Heart right ventricle (tissue), 16 donors: ENCODE results near the gene RPS6KA3. TPM values are rescaled to one million over a fixed set of nuclear protein-coding genes. Genes with fewer than 3 reads are reported as not detected.

ENCODE experiments used
- ATAC-seq, 8 donors: fragments of 200-7000 bp; cut with Tn5 transposase; one replicate each; pipeline ENCODE4 v1.9.1; 2020; ENCODE audit warnings: mild to moderate bottlenecking in 8 of 8, moderate library complexity in 8 of 8, moderate number of reproducible peaks in 1 of 8
- DNase-seq, 2 donors: peaks; one replicate each; pipeline ENCODE4 v3.0.0-alpha.2; 2020
- H3K27ac ChIP-seq, 10 donors: fragments of 200-600 bp; sonication (generic) in 2 of 10; one replicate each; pipeline versions ENCODE4 v1.5.0 to v1.8.0; 2020 to 2022; ENCODE audit warnings: mild to moderate bottlenecking in 3 of 10
- H3K27me3 ChIP-seq, 7 donors: fragments of 200-600 bp; one replicate each; pipeline ENCODE4 v1.8.0; 2021 to 2022; ENCODE audit warnings: mild to moderate bottlenecking in 2 of 7
- H3K36me3 ChIP-seq, 9 donors: fragments of 200-600 bp; sonication (generic) in 1 of 9; one replicate each; pipeline versions ENCODE4 v1.5.0 to v1.8.0; 2020 to 2022; ENCODE audit warnings: mild to moderate bottlenecking in 2 of 9
- H3K4me1 ChIP-seq, 9 donors: fragments of 200-600 bp; sonication (generic) in 1 of 9; one replicate each; pipeline versions ENCODE4 v1.5.0 to v1.8.0; 2020 to 2022; ENCODE audit warnings: mild to moderate bottlenecking in 4 of 9
- H3K4me3 ChIP-seq, 10 donors: fragments of 200-600 bp; sonication (generic) in 2 of 10; one replicate each; pipeline versions ENCODE4 v1.5.0 to v1.8.0; 2020 to 2022; ENCODE audit warnings: mild to moderate bottlenecking in 7 of 10, moderate library complexity in 2 of 10
- H3K9me3 ChIP-seq, 11 donors: fragments of 200-600 bp in 10 of 11; sonication (generic) in 2 of 11; one replicate each; pipeline versions ENCODE4 v1.5.0 to v1.8.0; 2013 to 2022; ENCODE audit warnings: mild to moderate bottlenecking in 2 of 11, control low read depth in 1 of 11, moderate library complexity in 1 of 11
- WGBS, 2 donors: extraction: QIAGEN DNeasy Blood & Tissue Kit; methylation state at CpG; one replicate each; pipeline ENCODE4 v1.1.7; 2013; ENCODE audit warnings: inconsistent platforms in 1 of 2; 5-methylcytosine and 5-hydroxymethylcytosine counted together
- intact Hi-C, 10 donors: fragments of 100-400 bp; cut with DNase I; formaldehyde crosslinking; loops; one replicate each; pipeline versions ENCODE4 v1.11.1 to v1.14.2; 2022
- polyA plus RNA-seq, 2 donors: library from polyadenylated mRNA; stranded (reverse); fragments of 200-250 nt; gene quantifications; one replicate each; pipeline ENCODE4 v1.2.3, GENCODE V29; 2013
- total RNA-seq, 10 donors: library from RNA; stranded (reverse); fragmentation: NEBNext Ultra II Directional in 3 of 10; extraction: Animal tissue kit (Norgen Biotek cat#: 25700) in 3 of 10; gene quantifications; one replicate each; pipeline versions ENCODE4 v1.2.1 to v1.2.4, GENCODE V29; 2021 to 2023
- TF ChIP-seq, protein P1 (sequence below), 9 donors: fragments of 200-600 bp; sonication (generic) in 2 of 9; IDR thresholded peaks; one replicate each; pipeline versions ENCODE4 v1.5.0 to v1.8.0; 2021 to 2022; ENCODE audit warnings: antibody characterized with exemption in 9 of 9, mild to moderate bottlenecking in 5 of 9, moderate library complexity in 1 of 9
- donor health status: Arrhythmogenic right ventricular cardiomyopathy.
- donor health status: ischemic (EF 13 %, LVEDD 7.1; RV severe dilation, severe dysfunction).
- donor health status: healthy with polysubstance abuse.
- donor health status: DM: no; HTN: yes; CAD: no.
- donor health status: DM: no; HTN: no; CAD: no.
- donor health status: ischemic (EF 25% LVEDD 6.9; RV normal size, moderate dysfunction).
- donor health status: ischemic (EF 25% LVEDD 5.7; RV mildly dilated, moderate dysfunction).
- donor health status: healthy.
- donor health status: DM: yes; HTN: yes; CAD: no.
- donor health status: Ischemic cardiomyopathy.
- donor health status: ischemic (EF 35%, LVEDD 5.7; RV mildly dilated, moderate dysfunction).
- donor health status: nonischemic (EF 11% LVEDD 7.7; RV severe dilation, severe dysfunction).
- donor health status: DM: yes; HTN: yes; CAD: no.
- donor health status: PGD.
- donor health status: ischemic (EF 29% LVEDD 5.4; RV normal size, mild dysfunction).
- donor health status: nonischemic (EF 23%, LVEDD 6.1; RV moderate dilation, normal function).

RPS6KA3 gene
- total and polyA plus RNA-seq, 12 donors, result 6.7 to 42.5 (median 35.0) TPM

DNA sequence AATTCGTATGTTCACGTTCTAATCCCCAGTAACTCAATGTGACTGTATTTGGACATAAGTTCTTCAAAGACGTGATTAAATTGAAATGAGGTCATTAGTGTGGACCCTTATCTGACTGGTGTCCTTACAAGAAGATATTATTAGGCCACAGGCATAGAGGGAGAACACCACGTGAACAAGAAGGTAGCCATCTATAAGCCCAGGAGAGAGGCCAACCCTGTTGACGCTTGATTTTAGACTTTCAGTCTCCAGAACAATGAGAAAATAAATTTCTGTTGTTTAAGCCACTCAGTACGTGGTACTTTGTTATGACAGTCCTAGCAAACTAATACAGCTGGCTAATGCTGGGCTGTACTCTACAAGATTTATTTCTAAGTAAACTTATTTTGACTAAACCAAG is 123.6 kb downstream of the RPS6KA3 start:
- H3K27me3 ChIP-seq, result peaks cover 0 to 17% (median 0%) of the 10 kb centered on the region in 7 donors
- H3K9me3 ChIP-seq, result no peaks in the 10 kb centered on the region
- no peak overlapping the region for H3K27ac ChIP-seq
- TF ChIP-seq, protein P1, sequence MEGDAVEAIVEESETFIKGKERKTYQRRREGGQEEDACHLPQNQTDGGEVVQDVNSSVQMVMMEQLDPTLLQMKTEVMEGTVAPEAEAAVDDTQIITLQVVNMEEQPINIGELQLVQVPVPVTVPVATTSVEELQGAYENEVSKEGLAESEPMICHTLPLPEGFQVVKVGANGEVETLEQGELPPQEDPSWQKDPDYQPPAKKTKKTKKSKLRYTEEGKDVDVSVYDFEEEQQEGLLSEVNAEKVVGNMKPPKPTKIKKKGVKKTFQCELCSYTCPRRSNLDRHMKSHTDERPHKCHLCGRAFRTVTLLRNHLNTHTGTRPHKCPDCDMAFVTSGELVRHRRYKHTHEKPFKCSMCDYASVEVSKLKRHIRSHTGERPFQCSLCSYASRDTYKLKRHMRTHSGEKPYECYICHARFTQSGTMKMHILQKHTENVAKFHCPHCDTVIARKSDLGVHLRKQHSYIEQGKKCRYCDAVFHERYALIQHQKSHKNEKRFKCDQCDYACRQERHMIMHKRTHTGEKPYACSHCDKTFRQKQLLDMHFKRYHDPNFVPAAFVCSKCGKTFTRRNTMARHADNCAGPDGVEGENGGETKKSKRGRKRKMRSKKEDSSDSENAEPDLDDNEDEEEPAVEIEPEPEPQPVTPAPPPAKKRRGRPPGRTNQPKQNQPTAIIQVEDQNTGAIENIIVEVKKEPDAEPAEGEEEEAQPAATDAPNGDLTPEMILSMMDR (IDR thresholded peaks at IDR 0.05), result no peak
- ATAC-seq (no peak), DNase-seq (no peak)
- H3K4me3 ChIP-seq, result no peak overlapping the region
- H3K4me1 ChIP-seq, result peaks cover 0 to 34% (median 17%) of the 10 kb centered on the region in 9 donors
- intact Hi-C loops, result loop anchor here in 1 of 10 donors (10.0 kb wide), 1 partner anchor 122 kb away; the partner anchor contains the start of gene RPS6KA3
- WGBS, 2 donors, result 59 to 63% methylated on average over 6 of the region's 6 CpGs
- peaks cover 0 to 14% (median 0%) of the 10 kb centered on the region in 9 donors for H3K36me3 ChIP-seq

DNA sequence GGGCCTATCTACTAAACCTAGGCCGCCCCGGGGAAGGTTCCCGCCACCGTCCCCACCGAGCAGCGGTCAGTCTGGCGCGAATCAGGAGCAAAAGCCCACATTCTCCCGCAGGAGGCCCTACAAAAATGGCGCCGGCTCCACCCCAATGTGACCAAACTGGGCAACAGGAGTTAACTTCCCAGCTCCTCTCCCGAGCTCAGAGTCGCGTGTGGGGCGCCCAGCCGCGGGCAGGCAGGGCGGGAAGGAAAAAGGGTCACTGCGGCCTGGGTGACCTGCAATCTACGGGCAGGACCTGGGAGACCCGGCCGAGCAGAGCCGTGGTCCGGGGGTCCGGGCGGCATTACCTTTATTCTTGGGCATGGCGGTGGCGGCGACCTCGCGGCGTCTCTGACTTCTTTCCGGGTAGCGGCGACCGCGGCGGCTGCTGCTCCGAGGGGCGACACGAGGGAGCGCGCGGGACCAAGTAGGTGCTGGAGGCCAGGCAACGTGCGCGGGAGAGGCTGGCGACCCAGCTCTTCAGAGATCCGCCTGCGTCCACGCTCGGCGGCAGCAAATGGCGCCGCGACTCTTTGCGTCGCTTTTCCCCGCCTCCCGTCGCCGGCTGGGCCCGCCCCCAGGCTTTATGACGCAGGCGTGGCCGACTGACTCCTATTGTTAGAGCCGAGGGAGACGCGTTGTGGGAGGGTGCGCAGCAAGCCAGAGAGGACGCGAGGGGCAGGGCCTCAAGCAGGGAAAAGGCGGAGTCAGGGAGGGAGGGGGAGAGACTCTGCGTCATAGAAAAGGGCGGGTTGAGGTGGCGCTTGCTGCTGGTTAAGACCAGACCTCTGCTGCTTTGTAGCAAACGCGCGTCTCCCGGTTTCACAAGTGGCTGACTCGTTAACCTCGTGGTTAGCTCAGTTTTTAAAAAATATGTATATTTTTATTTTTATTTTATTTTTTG is 125.2 kb downstream of the RPS6KA3 start, which contains the start of gene EIF1AX:
Gene EIF1AX (minus strand): TSS at position 558 of the 940 bp plus-strand sequence. CDS start 198 bp downstream, at position 360.
- peaks cover 0 to 30% (median 5%) of the 10 kb centered on the region in 9 donors for H3K36me3 ChIP-seq
- peaks cover 0 to 6% (median 0%) of the 10 kb centered on the region in 7 donors for H3K27me3 ChIP-seq
- peaks cover 0 to 34% (median 17%) of the 10 kb centered on the region in 9 donors for H3K4me1 ChIP-seq
- no peaks in the 10 kb centered on the region for H3K9me3 ChIP-seq
- H3K27ac ChIP-seq, result peak within 1 kb of the TSS in 9 of 10 donors; percentile 78 to 90 (median 89)
- 0% methylated on average over 32 to 62 of the region's 82 CpGs for WGBS, 2 donors
- ATAC-seq (peak; percentile 99 to 100 (median 100)), DNase-seq (peak; percentile 94 to 96)
- intact Hi-C loops, result loop anchor here in 1 of 10 donors (10.0 kb wide), 1 partner anchor 123 kb away; the partner anchor contains the start of gene RPS6KA3
- H3K4me3 ChIP-seq, result peak within 1 kb of the TSS; percentile 75 to 90 (median 80)
- TF ChIP-seq, protein P1 (IDR thresholded peaks at IDR 0.05), result no peak

DNA sequence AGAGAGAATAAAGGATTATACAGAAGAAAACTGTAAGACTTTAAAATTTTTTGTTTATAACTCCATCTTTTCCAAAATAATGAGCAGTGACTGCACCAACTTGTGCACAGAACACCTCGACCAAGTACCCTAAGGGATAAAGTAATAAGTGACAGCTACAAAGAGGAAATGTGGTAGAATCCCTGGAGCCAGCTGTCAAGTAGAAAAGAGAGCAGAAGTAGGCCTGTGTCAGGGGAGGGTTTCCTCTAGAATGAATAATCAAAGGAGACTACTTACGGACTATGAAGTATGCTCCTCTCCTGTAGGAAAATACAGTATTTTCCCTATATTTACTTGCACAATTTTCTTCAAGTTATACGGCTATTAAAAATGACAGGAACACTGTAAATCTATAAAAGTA is 126.3 kb downstream of the RPS6KA3 start:
- ATAC-seq, result no peak
- 0 to 5% methylated on average over 3 of the region's 3 CpGs for WGBS, 2 donors
- Histone ChIP-seq H3K27me3 (peaks cover 0 to 5% (median 0%) of the 10 kb centered on the region in 7 donors), H3K4me1 (peaks cover 0 to 34% (median 17%) of the 10 kb centered on the region in 9 donors), H3K9me3 (no peaks in the 10 kb centered on the region), H3K36me3 (peaks cover 0 to 41% (median 5%) of the 10 kb centered on the region in 9 donors), H3K4me3 (peak overlapping the region; percentile 75 to 90 (median 80)), H3K27ac (peak overlapping the region in 5 of 10 donors; percentile 4 to 90 (median 89))
- no peak for DNase-seq
- intact Hi-C loops, result loop anchor here in 1 of 10 donors (10.0 kb wide), 1 partner anchor 124 kb away; the partner anchor contains the start of gene RPS6KA3
- TF ChIP-seq, protein P1 (IDR thresholded peaks at IDR 0.05), result no peak

DNA sequence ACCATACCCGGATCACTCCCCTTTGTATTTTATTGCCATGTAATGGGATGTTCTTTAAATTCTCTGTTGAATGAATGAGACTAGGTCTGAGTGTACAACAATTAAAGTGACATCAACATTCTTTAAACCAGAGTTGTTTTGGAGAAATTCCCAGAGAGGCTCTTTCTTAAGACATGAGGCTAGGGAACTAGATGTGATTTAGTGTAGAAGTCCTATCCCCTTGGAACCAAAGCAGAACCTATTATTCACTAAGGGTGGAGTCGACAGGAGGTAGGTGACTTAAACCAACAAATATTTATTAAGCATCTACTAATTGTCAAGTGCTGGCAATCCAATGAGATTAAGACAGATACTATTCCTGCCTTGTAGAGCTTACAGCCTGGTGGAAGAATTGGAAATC is 126.7 kb downstream of the RPS6KA3 start:
- H3K4me1 ChIP-seq, result peaks cover 0 to 34% (median 17%) of the 10 kb centered on the region in 9 donors
- intact Hi-C loops, result loop anchor here in 3 of 10 donors (10.0 kb wide), 2 partner anchors 125 to 235 kb away; partner anchors contain the start of gene RPS6KA3 (in 1 of the 3)
- peak overlapping the region in 9 of 10 donors; percentile 75 to 90 (median 79) for H3K4me3 ChIP-seq
- ATAC-seq (no peak), DNase-seq (no peak)
- H3K36me3 ChIP-seq, result peaks cover 0 to 46% (median 5%) of the 10 kb centered on the region in 9 donors
- H3K27me3 ChIP-seq, result peaks cover 0 to 5% (median 0%) of the 10 kb centered on the region in 7 donors
- no peaks in the 10 kb centered on the region for H3K9me3 ChIP-seq
- H3K27ac ChIP-seq, result peak overlapping the region in 2 of 10 donors; percentile 4 to 15
- TF ChIP-seq, protein P1 (IDR thresholded peaks at IDR 0.05), result no peak
- 59 to 64% methylated on average over 2 of the region's 2 CpGs for WGBS, 2 donors
